Measurements from ENCODE around the gene TMEM158.

TMEM158 gene

GRCh38 chr3:45234250-45234649 is 8.2 kb upstream of the TMEM158 start:
- in situ Hi-C loops (cut with MboI; ENCODE audit: low sequenced_read_pairs), result no loop called here

GRCh38 chr3:45232521-45232920 is 6.4 kb upstream of the TMEM158 start:
- in situ Hi-C loops (cut with MboI; ENCODE audit: low sequenced_read_pairs), result no loop called here

- in situ Hi-C loops (cut with MboI; ENCODE audit: low sequenced_read_pairs), result no loop called here
These were observed 1.9 kb upstream of the TMEM158 start for GRCh38 chr3:45227946-45228345.

- in situ Hi-C loops (cut with MboI; ENCODE audit: low sequenced_read_pairs), result no loop called here
These were observed 1.2 kb upstream of the TMEM158 start for GRCh38 chr3:45227071-45227820.

GRCh38 chr3:45225465-45226205 is 452 bp downstream of the TMEM158 start:
- in situ Hi-C loops (cut with MboI; ENCODE audit: low sequenced_read_pairs), result no loop called here

- in situ Hi-C loops (cut with MboI; ENCODE audit: low sequenced_read_pairs), result no loop called here
These were observed 1.1 kb downstream of the TMEM158 start for GRCh38 chr3:45224824-45225464.

- in situ Hi-C loops (cut with MboI; ENCODE audit: low sequenced_read_pairs), result no loop called here
These were observed 2.0 kb downstream of the TMEM158 start for GRCh38 chr3:45223889-45224727.

- in situ Hi-C loops (cut with MboI; ENCODE audit: low sequenced_read_pairs), result no loop called here
These were observed 6.4 kb downstream of the TMEM158 start for GRCh38 chr3:45219694-45220093.

GRCh38 chr3:45218578-45219390 is 7.3 kb downstream of the TMEM158 start:
- in situ Hi-C loops (cut with MboI; ENCODE audit: low sequenced_read_pairs), result no loop called here

- in situ Hi-C loops (cut with MboI; ENCODE audit: low sequenced_read_pairs), result no loop called here
These were observed 10.0 kb downstream of the TMEM158 start for GRCh38 chr3:45216021-45216609.

GRCh38 chr3:45215466-45215865 is 10.6 kb downstream of the TMEM158 start:
- in situ Hi-C loops (cut with MboI; ENCODE audit: low sequenced_read_pairs), result no loop called here

- in situ Hi-C loops (cut with MboI; ENCODE audit: low sequenced_read_pairs), result no loop called here
These were observed 11.9 kb downstream of the TMEM158 start for GRCh38 chr3:45214061-45214680.

- in situ Hi-C loops (cut with MboI; ENCODE audit: low sequenced_read_pairs), result no loop called here
These were observed 14.0 kb downstream of the TMEM158 start for GRCh38 chr3:45212095-45212468.

GRCh38 chr3:45211466-45212094 is 14.5 kb downstream of the TMEM158 start:
- in situ Hi-C loops (cut with MboI; ENCODE audit: low sequenced_read_pairs), result no loop called here

- in situ Hi-C loops (cut with MboI; ENCODE audit: low sequenced_read_pairs), result no loop called here
These were observed 15.6 kb downstream of the TMEM158 start for GRCh38 chr3:45210308-45211041.

GRCh38 chr3:45209526-45209925 is 16.6 kb downstream of the TMEM158 start:
- in situ Hi-C loops (cut with MboI; ENCODE audit: low sequenced_read_pairs), result no loop called here

- in situ Hi-C loops (cut with MboI; ENCODE audit: low sequenced_read_pairs), result no loop called here
These were observed 17.5 kb downstream of the TMEM158 start for GRCh38 chr3:45208586-45208985.

- in situ Hi-C loops (cut with MboI; ENCODE audit: low sequenced_read_pairs), result no loop called here
These were observed 18.6 kb downstream of the TMEM158 start for GRCh38 chr3:45207446-45207845.

Measured in hTERT RPE-1 (cell line).